Measurements from ENCODE around the gene KCTD1. TPM values are rescaled to one million over a fixed set of nuclear protein-coding genes. Genes with fewer than 3 reads are reported as not detected.

KCTD1 gene
- total and polyA plus RNA-seq, 2 donors (not counting 1 experiment from before 2014, with no cell fraction given), result 2.3 to 5.0 TPM

DNA sequence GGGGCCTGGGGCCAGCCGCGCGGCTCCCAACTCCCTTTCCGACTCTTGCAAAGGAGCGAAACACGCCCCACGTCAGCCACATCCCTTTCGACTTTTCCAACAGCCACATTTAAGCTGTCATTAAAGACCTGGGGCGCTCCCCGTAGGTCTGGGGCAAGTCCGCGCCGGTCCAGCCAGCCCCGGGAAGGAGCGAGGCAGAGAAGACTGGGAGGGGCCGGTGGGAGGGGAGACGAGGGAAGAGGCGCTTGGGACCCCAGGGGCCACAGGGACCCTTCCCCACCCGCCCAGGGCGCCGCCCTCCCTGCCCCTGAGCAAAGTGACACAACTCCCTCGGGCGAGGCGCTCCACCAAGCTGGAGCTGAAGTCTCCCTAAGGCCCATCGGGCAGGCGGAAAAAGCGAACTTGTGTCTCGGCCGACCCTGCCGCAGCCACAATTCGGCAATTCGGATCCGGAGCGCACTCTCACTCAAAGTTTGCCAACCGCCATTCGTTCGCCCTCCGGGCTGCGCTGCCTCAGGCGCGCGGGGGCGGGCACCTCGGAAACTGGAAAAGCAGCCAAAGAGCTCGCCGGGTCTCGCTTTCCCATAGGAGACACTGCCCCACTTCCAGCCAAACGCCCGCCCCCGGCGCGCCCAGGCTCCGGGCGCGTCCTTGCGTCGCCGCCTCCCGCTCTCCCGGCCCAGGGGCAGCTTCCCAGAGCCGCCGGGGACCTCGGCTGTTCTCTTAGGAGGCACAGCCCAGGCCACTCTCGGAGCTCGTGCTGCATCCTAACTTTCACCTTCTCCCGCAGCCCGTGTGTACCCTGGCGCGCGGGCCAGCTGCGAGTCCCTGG lies 1.1 kb upstream of the KCTD1 start:
- Histone ChIP-seq H4K20me1 (ENCODE audit: control insufficient read depth, insufficient read depth, low read length, poor library complexity, severe bottlenecking) (no peaks in the 10 kb centered on the region), H3K9me3 (ENCODE audit: control extremely low read depth in 1 of 3, control insufficient read depth in 2 of 3, insufficient read depth in 1 of 3, low read length in 2 of 3) (peaks cover 0 to 17% (median 0%) of the 10 kb centered on the region in 3 donors), H3K4me1 (ENCODE audit: control insufficient read depth in 2 of 2, insufficient read depth in 2 of 2, low read length in 2 of 2) (peaks cover 26 to 31% of the 10 kb centered on the region in 2 donors), H3K4me2 (replicated peaks; ENCODE audit: low read depth, low read length, poor library complexity, severe bottlenecking) (peak overlapping the region; percentile 87), H3K27ac (ENCODE audit: low read length in 2 of 2) (no peak overlapping the region), H3K27me3 (replicated peaks in 1 of 4; ENCODE audit: control extremely low read depth in 1 of 4, control insufficient read depth in 3 of 4, insufficient read depth in 4 of 4, low read length in 3 of 4) (peaks cover 0 to 41% (median 32%) of the 10 kb centered on the region in 4 experiments), H3K9ac (ENCODE audit: low read length) (peak overlapping the region; percentile 76), H2AFZ (ENCODE audit: insufficient read depth, low read depth, low read length, poor library complexity, severe bottlenecking) (peak overlapping the region; percentile 76), H3K79me2 (ENCODE audit: control insufficient read depth, insufficient read depth, low read length) (no peaks in the 10 kb centered on the region), H3K4me3 (ENCODE audit: control extremely low read depth in 1 of 5, extremely low read depth in 1 of 5, insufficient read depth in 1 of 5, low read depth in 2 of 5, low read length in 4 of 5) (peak overlapping the region in 4 of 5 experiments; percentile 17 to 71 (median 62)), H3K36me3 (replicated peaks in 1 of 2; ENCODE audit: control extremely low read depth in 1 of 2, control insufficient read depth in 1 of 2, extremely low read depth in 1 of 2, insufficient read depth in 2 of 2, low read length in 1 of 2) (no peaks in the 10 kb centered on the region)
- ChIA-PET CTCF (no interaction called here), POLR2A (no interaction called here)
- Mint-ChIP-seq H3K27ac (no peak overlapping the region), H3K9me3 (ENCODE audit: insufficient read depth) (no peaks in the 10 kb centered on the region), H3K4me3 (peak overlapping the region; percentile 85), H3K4me1 (peaks cover 34% of the 10 kb centered on the region), H3K27me3 (peaks cover 41% of the 10 kb centered on the region)
- TF ChIP-seq, protein P1, sequence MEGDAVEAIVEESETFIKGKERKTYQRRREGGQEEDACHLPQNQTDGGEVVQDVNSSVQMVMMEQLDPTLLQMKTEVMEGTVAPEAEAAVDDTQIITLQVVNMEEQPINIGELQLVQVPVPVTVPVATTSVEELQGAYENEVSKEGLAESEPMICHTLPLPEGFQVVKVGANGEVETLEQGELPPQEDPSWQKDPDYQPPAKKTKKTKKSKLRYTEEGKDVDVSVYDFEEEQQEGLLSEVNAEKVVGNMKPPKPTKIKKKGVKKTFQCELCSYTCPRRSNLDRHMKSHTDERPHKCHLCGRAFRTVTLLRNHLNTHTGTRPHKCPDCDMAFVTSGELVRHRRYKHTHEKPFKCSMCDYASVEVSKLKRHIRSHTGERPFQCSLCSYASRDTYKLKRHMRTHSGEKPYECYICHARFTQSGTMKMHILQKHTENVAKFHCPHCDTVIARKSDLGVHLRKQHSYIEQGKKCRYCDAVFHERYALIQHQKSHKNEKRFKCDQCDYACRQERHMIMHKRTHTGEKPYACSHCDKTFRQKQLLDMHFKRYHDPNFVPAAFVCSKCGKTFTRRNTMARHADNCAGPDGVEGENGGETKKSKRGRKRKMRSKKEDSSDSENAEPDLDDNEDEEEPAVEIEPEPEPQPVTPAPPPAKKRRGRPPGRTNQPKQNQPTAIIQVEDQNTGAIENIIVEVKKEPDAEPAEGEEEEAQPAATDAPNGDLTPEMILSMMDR (IDR thresholded peaks at IDR 0.05), result no peak
- no peak for TF ChIP-seq EZH2 (IDR thresholded peaks at IDR 0.05; ENCODE audit: borderline replicate concordance, insufficient read depth, low read depth, low read length, poor library complexity, severe bottlenecking)
- 1% methylated on average over 68 of the region's 71 CpGs for WGBS (ENCODE audit: insufficient coverage)
- ATAC-seq (ENCODE audit: low read depth) (no peak), DNase-seq (peak; percentile 43)
- intact Hi-C loops (cut with micrococcal nuclease), result no loop called here

Data from B cell (primary cell).